Hippocampal formation (tissue), 2 donors: ENCODE results near the gene ATP5PF.
"Not testable (repeated sequence)": the region's sequence is repeated elsewhere in the genome, so short reads cannot be mapped to it uniquely, and the experiment has no call there.

Source experiments
- DNase-seq, 2 donors: peaks; one replicate each; lab custom pipeline; 2025; lab: John Stamatoyannopoulos, UW

Gene ATP5PF

GRCh38 chr21:25722631-25723030 lies 12.1 kb downstream of the ATP5PF start:
- no peak for DNase-seq

- no peak for DNase-seq
Observed at GRCh38 chr21:25721987-25722386, 12.7 kb downstream of the ATP5PF start.

GRCh38 chr21:25717491-25718147 lies 17.1 kb downstream of the ATP5PF start:
- no peak for DNase-seq

GRCh38 chr21:25714066-25714465 lies 20.6 kb downstream of the ATP5PF start:
- not testable (repeated sequence) for DNase-seq

DNA sequence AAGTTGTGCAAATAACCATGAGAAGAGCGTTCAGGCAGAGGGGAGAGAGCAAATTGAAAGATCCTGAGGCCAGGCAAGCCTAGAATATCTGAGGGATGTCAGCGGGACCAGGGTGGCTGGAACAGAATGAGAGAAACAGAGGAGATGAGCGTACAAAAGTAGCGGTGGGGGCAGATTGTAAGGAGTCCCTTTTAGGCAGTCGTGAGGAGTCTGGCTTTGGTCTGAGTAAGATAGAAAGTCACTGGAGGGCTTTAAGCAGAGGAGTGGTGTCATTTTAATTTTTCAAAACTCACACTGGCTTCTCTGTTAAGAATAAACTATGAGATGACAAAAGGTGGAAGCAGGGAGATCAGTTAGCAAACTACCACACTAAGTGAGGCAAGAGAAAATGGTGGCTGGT lies 24.2 kb downstream of the ATP5PF start:
- no peak for DNase-seq

DNA sequence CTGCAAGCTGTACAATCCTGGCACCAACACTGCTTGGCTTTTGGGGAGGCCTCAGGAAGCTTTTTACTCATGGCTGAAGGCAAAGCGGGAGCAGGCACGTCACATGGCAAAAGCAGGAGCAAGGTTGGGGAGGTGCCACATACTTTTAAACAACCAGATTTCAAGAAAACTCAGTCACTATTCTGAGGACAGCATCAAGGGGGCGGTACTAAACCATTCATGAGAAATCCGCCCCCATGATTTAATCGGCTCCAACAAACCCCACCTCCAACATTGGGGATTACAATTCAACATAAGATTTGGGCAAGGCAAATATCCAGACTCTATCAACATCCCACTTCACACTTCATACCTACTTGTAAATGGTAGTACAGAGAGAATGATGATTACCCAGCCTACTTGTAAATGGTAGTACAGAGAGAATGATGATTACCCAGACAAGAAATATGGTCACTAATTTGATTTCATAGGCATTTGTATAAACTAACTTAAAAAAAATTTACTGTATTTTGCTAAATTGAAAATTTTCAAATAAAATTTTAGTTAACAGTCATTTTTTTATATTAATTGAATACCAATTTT lies 24.9 kb downstream of the ATP5PF start:
- no peak for DNase-seq

DNA sequence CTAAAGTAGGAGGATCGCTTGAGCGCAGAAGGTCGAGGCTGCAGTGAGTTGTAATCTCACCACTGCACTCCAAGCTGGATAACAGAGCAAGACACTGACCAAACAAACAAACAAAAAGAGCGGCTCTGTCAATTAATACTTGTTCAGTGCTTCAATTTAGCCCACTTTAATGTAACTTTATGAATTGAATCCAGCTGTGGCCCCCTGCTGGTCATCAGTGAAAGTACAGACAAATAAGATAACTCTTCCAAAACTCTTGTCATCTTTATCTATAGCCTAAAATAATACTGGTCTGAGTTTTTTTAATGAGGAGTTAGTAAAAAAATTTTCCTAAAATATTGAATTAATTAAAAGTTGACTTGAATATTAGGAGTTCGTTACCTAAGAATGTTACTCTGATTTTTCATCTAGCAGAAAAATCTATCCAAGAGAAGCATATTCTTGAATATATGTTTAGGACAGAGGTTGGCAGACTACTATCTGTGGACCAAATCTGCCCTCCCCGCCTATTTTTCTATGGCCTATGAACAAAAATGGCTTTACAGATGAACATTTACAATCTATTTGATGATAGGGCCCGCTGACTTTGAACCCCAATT lies 26.1 kb downstream of the ATP5PF start:
- no peak for DNase-seq

DNA sequence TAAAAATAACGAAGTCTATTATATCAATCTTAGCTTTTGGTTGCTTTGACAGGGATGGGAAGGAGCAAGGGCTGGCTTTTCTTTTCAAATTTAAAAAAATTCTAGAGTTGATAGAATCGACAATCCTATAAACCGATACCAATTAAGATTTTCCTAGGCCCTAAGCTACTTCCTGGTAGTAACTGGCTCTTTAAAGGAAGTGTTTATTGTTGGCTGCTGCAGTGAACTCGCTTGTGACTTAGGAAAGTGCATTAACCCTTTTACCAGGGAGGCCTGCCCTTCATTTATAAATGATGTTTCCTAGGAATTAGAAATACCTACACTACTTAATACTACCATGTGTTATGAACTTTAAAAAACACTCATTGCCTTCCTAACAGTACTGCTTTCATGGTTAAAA lies 33.2 kb downstream of the ATP5PF start:
- no peak for DNase-seq

- no peak for DNase-seq
Observed at GRCh38 chr21:25700741-25701140, 34.0 kb downstream of the ATP5PF start.

GRCh38 chr21:25695461-25695860 lies 39.2 kb downstream of the ATP5PF start:
- not testable (repeated sequence) for DNase-seq

DNA sequence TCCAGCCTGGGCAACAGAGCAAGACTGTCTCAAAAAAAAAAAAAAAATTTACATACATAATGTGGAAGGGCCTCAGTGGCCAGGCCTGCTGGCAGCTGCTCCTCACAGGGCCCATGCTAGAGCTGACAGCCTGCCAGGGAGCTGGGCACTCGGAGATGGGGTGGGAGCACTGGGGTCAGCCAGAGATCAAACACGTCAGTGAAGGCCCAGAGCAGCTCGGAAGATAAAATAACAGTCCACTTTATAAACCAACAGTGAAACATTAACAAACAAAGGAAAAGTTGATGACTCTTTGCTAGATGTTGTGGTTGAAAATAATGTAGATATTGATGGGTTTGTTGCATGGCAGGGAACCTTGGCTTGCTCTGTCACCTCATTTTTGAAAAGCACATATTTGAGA lies 42.7 kb downstream of the ATP5PF start:
- no peak for DNase-seq

DNA sequence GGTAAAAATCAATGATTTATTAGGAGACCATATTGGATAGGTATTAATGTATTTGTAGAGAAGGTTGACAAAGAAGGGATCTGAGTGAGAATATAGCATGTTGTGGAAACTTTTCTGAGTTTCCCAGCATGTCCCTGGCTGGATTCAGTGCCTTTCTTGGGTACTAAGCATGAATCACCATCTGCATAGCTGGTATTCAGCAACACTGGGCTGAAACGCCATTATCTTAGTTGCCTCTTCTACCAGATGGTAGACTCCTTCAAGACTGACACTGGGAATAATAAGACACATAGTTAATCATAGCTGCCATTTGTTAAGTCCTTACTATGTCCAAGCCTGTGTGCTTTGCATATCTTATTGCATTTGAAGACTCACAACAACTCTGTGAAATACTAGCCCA lies 45.5 kb downstream of the ATP5PF start:
- DNase-seq = no peak

GRCh38 chr21:25688275-25689155 lies 46.2 kb downstream of the ATP5PF start:
- no peak for DNase-seq

DNA sequence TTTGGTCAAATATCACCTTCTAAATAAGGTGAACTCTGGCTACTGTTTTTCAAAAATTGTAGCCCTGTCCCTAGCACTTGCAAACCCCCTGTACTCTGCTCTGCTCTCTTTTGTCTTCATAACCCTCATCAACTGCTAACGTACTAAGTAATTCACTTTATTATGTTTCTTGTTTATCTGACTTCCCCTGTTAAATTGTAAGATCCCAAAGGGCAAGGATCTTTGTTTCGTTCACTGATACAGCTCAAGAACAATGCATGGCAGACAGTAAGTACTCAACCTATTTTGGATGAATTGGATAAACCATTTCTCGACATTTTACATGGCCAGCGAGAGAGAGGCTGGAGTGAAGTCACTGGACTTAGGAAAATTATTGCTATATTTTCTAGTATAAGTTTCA lies 46.9 kb downstream of the ATP5PF start:
- no peak for DNase-seq

DNA sequence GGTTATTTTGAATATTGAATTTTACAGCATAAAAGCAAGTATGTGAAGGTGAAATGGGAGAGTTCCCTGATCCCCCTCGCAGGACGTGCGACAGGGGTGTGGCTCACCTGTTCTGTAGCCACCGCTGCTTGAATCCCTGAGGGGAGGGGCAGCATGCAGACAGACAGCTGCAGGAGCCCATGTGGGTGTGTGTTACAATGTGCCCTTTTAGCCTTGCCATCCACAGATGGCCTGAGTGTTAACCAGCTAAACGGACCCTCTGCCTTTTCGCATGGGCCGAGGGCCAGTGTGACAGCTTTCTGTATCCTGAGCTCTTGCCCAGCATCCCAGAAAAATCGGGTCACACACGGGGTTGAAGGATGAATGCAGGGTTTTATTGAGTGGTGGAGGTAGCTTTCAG lies 52.3 kb downstream of the ATP5PF start:
- no peak for DNase-seq

DNA sequence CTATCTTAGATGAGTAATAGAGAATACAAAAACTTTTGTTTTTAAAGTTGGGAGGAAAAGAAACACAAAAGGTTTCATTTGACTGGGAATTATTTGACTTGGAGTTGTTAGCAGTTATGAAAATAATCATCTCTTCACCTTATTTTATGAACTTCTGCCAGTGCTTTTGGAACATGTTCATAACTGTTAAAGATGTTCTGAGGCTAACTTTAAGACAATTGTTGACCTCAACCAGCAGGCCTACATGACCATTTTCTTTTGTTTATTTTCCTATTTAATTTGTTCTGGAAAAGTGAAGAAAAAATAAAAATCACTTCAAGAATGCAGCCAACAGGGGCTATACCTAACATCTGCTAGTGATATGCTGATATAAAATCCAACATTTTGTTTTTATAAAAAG lies 58.3 kb downstream of the ATP5PF start:
- DNase-seq = no peak
